ENCODE measurements around the gene TTI1.

The TTI1 gene

DNA sequence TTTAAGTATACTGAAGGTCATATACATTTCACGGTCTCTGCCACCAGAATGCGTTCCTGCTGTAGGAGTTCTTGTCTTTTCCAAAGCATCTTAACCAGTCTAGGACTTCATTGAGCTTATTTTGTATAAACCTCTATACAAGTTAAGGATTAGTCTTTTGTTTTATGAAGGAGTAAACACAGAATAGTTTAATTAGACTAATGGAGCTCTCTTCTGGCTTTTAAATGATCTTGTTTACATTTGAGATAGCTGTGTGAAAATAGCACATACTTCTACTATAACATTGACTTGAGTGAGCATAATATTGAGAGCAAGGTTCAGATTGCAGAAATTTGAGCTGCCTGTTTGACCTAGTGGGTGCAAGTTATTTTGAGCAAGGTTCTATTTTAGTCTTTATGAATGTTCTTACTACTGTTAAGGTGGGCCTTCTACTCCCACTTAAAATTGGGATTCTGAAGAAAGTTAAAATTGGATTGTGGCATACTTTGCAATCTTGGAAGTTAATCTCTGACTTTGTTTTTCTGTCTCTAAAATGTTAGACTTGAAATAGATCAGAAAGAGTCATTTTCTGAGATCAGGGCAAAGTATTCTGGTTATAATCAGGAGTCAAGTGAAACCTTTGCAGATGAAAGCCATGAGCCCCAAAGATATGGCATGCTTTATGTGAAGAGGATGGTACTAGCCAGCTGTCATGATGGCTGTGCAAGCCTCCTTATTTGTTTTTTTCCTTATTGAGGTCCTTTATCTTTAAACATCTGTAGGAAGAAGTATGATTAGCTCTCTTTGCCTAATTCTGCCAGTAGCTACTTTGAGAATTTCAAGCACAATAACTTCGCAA lies 42.1 kb upstream of the TTI1 start:
- DNase-seq (ENCODE audit: low read depth, low spot score): no peak
- in situ Hi-C loops (cut with HindIII; ENCODE audit: low sequenced_read_pairs): no loop called here
- TF ChIP-seq, protein P1, sequence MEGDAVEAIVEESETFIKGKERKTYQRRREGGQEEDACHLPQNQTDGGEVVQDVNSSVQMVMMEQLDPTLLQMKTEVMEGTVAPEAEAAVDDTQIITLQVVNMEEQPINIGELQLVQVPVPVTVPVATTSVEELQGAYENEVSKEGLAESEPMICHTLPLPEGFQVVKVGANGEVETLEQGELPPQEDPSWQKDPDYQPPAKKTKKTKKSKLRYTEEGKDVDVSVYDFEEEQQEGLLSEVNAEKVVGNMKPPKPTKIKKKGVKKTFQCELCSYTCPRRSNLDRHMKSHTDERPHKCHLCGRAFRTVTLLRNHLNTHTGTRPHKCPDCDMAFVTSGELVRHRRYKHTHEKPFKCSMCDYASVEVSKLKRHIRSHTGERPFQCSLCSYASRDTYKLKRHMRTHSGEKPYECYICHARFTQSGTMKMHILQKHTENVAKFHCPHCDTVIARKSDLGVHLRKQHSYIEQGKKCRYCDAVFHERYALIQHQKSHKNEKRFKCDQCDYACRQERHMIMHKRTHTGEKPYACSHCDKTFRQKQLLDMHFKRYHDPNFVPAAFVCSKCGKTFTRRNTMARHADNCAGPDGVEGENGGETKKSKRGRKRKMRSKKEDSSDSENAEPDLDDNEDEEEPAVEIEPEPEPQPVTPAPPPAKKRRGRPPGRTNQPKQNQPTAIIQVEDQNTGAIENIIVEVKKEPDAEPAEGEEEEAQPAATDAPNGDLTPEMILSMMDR (IDR thresholded peaks at IDR 0.05; ENCODE audit: low read depth, low read length): no peak
- no peak overlapping the region for H3K4me3 ChIP-seq (ENCODE audit: low read depth, low read length)

DNA sequence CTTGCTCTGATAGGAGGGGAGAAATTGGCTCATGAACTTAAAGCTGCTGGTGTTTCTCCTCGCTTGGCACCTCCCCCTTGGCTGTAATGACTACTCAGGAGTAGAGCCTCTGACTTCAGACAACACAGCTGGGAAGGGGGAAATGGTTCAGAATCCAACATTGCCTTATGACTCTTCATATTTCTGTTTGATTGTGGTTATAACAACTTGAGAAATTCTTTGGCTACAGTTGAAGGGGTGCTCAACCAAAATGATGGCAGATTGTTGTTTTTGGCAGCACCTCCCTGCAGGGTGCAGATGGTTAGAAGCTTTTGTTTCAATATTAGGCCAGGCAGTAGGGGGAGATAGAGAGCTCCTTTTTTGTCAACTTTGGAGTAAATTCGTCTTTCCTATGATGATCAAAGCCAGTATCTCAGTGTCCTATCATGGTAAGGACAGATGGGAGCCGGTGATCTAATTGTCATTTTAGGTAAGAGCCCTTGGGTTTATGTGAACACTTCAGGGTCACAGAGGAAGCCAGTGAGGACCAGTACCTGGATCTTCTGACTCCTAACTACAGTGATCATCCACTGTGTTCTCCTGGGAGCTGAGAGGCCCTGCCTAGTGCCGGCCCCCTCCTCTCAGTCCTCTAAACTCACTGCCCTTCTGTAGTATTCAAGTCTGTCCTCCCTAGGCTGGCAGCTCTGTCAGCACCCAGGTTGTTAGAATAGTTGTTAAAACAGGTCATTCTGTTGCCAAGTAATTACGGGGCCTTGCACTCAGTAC lies 40.2 kb upstream of the TTI1 start:
- peak; percentile 98 for DNase-seq (ENCODE audit: low read depth, low spot score)
- no peak overlapping the region for H3K4me3 ChIP-seq (ENCODE audit: low read depth, low read length)
- in situ Hi-C loops (cut with HindIII; ENCODE audit: low sequenced_read_pairs): no loop called here
- TF ChIP-seq, protein P1 (IDR thresholded peaks at IDR 0.05; ENCODE audit: low read depth, low read length): peak; percentile 77

DNA sequence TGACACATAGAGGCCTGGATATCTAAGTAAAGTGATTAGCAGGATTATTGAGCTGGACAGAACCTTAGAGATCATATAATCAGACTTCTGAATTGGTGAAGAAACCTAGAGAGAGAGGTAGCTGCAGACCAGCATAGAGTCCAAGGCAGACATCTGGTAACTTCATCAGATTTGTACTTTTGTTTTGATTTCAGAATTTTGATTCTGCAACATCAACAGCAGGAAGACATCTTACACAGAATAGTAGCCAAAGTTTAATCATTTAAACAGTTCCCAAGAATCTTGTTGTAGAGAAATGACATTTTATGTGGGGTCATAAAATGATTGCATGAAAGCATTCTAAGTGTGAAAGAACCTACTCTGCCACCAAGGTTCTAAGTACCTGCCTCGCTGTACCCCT lies 39.6 kb upstream of the TTI1 start:
- H3K4me3 ChIP-seq (ENCODE audit: low read depth, low read length): no peak overlapping the region
- TF ChIP-seq, protein P1 (IDR thresholded peaks at IDR 0.05; ENCODE audit: low read depth, low read length): no peak
- no peak for DNase-seq (ENCODE audit: low read depth, low spot score)
- in situ Hi-C loops (cut with HindIII; ENCODE audit: low sequenced_read_pairs): no loop called here

DNA sequence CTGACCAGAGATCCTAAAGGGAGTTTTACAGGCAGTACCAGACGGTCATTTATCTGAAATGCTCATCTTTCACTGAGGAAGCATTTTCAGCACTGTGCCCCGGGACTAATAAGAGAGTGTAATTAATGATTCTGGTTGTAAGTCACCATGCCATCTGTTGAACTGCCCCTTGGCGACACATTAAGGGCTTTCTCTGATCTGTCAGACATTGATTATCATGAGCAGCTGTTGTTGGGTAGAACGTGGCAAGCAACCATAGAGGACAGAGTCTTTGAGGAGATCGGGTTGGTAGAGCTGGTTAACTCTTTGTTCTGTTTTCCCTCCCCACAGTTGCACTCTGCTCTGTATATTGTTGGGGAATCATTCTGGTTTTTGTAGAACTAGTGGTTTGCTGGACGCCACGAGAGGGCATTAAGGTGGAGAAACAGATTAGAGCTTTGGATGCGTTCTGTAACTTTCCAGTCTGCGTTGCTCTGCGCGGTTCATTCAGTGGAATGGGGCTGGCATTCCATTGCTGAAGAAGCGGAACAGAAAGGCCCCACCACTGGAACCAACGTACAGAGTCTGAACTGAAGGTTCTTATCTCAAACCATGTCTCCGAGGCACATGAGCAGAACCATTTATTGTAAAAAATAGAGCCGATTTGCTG lies 34.6 kb upstream of the TTI1 start:
- no peak overlapping the region for H3K4me3 ChIP-seq (ENCODE audit: low read depth, low read length)
- DNase-seq (ENCODE audit: low read depth, low spot score): no peak
- TF ChIP-seq, protein P1 (IDR thresholded peaks at IDR 0.05; ENCODE audit: low read depth, low read length): no peak
- in situ Hi-C loops (cut with HindIII; ENCODE audit: low sequenced_read_pairs): no loop called here

DNA sequence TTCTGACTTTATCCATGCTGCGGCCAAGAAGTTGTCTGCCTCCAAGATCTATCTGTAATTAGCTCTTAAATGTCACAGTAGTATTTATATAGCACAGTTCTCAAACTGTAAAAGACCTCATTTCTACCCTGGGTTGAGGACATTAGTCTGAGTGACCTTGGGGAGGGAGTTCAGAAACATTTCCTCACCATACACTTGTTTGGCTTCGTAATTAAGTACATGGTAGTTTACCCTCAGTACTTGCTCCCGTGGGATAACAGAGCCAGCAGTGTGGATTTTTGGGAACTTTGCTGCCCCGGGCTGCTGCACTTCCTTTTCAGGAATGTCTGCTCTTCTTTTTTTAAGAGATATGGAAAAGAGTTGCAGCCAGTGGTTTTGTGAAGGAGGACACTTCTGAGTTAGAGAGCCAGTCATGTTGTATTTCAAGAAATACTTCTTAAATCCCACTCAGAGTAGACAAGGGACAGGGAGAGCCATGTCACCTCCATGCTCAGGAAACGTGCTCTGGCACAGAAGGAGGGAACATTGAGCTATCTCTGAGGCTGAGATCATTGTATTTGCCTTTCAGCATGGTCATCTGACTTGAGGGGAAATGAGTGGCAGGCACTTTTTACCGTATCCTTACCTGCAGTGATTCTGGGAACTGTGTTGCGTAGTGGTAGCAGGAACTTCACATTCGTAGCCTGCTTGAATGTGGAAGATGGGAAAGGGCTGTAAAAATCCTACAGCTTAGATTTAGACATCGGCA lies 33.9 kb upstream of the TTI1 start:
- TF ChIP-seq, protein P1 (IDR thresholded peaks at IDR 0.05; ENCODE audit: low read depth, low read length): no peak
- DNase-seq (ENCODE audit: low read depth, low spot score): no peak
- in situ Hi-C loops (cut with HindIII; ENCODE audit: low sequenced_read_pairs): no loop called here
- no peak overlapping the region for H3K4me3 ChIP-seq (ENCODE audit: low read depth, low read length)
